Measurements from ENCODE around the gene ITPA. TPM values are rescaled to one million over a fixed set of nuclear protein-coding genes. Genes with fewer than 3 reads are reported as not detected.

The ITPA gene
- total RNA-seq, 2 donors from 2014 or later, result 94.3 to 94.7 TPM

Other genes with a start within 250 kb of the ITPA start
- gene GNRH2, start 165.9 kb upstream of the ITPA start, total RNA-seq, result 1 to 10 TPM; 2.1 to 3.2 TPM
- 10 to 100 TPM; 31.2 to 56.6 TPM for gene MRPS26, start 163.4 kb upstream of the ITPA start, total RNA-seq
- gene OXT, start 137.9 kb upstream of the ITPA start, total RNA-seq, result not detected
- gene AVP, start 124.8 kb upstream of the ITPA start, total RNA-seq, result not detected
- 10 to 100 TPM; 27.1 to 27.8 TPM for gene FASTKD5, start 49.6 kb upstream of the ITPA start, total RNA-seq
- 1 to 10 TPM; 7.6 to 9.3 TPM for gene UBOX5, start 49.6 kb upstream of the ITPA start, total RNA-seq
- gene LZTS3, start 35.9 kb upstream of the ITPA start, total RNA-seq, result under 1 TPM; 0.56 to 0.62 TPM
- gene DDRGK1, start 4.8 kb upstream of the ITPA start, total RNA-seq, result 10 to 100 TPM; 78.5 to 87.1 TPM
- 1 to 10 TPM in 1 of 2 donors, under 1 TPM in 1; 0.36 to 1.9 TPM for gene SLC4A11, start 29.7 kb downstream of the ITPA start, total RNA-seq
- gene DNAAF9, start 198.2 kb downstream of the ITPA start, total RNA-seq, result 1 to 10 TPM; 2.4 to 3.9 TPM

Measured in natural killer cell treated with Interleukin-12 subunit alpha and Interleukin-12 subunit beta and Interleukin-15 and Interleukin-18, amount 100 ng/mL, for 72 hours (primary cell).